ENCODE measurements around the gene NACC1.

The NACC1 gene

GRCh38 chr19:13090511-13091231 lies 27.4 kb upstream of the NACC1 start:
- TF ChIP-seq FOXA1 (IDR thresholded peaks at IDR 0.05) (no peak), HDGF (IDR thresholded peaks at IDR 0.05; ENCODE audit: borderline replicate concordance) (no peak), FOXM1 (IDR thresholded peaks at IDR 0.05; ENCODE audit: borderline replicate concordance) (no peak), CTBP1 (IDR thresholded peaks at IDR 0.05; ENCODE audit: borderline replicate concordance) (no peak), FOXK2 (IDR thresholded peaks at IDR 0.05) (no peak), NFRKB (IDR thresholded peaks at IDR 0.05) (no peak), SP1 (IDR thresholded peaks at IDR 0.05) (no peak), ZNF384 (IDR thresholded peaks at IDR 0.05) (no peak), BHLHE40 (IDR thresholded peaks at IDR 0.05; ENCODE audit: borderline replicate concordance) (no peak), L3MBTL2 (conservative IDR thresholded peaks at IDR 0.05) (no peak), ARNT (IDR thresholded peaks at IDR 0.05) (no peak), SUZ12 (IDR thresholded peaks at IDR 0.05) (no peak), TARDBP (IDR thresholded peaks at IDR 0.05) (no peak), LEF1 (IDR thresholded peaks at IDR 0.05; ENCODE audit: borderline replicate concordance) (no peak), ELF4 (IDR thresholded peaks at IDR 0.05) (no peak)
- TF ChIP-seq, protein P1, sequence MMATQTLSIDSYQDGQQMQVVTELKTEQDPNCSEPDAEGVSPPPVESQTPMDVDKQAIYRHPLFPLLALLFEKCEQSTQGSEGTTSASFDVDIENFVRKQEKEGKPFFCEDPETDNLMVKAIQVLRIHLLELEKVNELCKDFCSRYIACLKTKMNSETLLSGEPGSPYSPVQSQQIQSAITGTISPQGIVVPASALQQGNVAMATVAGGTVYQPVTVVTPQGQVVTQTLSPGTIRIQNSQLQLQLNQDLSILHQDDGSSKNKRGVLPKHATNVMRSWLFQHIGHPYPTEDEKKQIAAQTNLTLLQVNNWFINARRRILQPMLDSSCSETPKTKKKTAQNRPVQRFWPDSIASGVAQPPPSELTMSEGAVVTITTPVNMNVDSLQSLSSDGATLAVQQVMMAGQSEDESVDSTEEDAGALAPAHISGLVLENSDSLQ (IDR thresholded peaks at IDR 0.05): no peak
- POLR2A ChIA-PET: no interaction called here
- CTCF ChIA-PET: interaction anchor here (1.5 kb wide), 1 partner anchor 29 kb away, joined by 3 read pairs; no protein-coding TSS in a partner anchor
- DNase-seq (ENCODE audit: extremely low spot score): no peak

DNA sequence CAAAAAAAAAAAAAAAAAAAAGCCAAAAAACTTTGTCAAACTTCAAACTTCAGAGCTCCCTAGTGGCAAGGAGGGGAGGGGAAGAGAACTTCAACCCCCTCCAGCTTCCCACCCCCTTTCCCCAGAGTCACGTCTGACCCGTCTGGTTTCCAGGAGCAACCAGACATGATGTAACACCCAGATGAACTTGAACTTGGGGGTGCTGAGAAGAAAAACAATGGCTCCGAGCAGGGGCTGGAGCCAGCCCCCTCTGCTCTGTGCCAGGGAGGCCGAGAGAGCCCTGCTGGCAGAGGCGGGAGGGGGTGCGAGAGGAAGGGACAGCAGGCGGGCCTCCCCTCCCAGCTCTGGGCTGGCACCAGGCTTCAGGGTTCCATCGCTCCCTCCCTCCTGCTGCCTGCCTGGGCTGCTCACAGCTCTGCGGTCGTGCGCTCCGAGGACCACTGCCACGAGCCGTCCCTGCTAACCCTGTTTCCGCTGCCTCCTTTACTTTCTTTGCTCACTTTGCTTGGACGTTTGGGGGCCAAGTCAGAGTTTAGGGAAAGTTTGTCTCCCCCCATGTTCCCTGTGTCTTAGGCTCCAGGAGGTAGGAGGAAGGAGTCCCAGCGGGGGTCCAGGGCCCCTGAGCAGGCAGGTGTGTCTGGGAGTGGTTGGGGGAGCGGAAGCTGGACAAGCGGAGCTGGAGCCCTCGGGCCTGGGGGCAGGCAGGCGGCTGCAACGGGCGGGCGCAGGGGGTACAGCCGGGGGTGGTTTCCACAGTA lies 26.5 kb upstream of the NACC1 start:
- POLR2A ChIA-PET: interaction anchor here (1.0 kb wide), 1 partner anchor 106 kb away, joined by 3 read pairs; no protein-coding TSS in a partner anchor
- TF ChIP-seq, protein P1 (IDR thresholded peaks at IDR 0.05): no peak
- TF ChIP-seq TARDBP (IDR thresholded peaks at IDR 0.05): no peak
- no peak for TF ChIP-seq ELF4 (IDR thresholded peaks at IDR 0.05)
- no peak for TF ChIP-seq CTBP1 (IDR thresholded peaks at IDR 0.05; ENCODE audit: borderline replicate concordance)
- TF ChIP-seq LEF1 (IDR thresholded peaks at IDR 0.05; ENCODE audit: borderline replicate concordance): no peak
- no peak for TF ChIP-seq ARNT (IDR thresholded peaks at IDR 0.05)
- TF ChIP-seq SP1 (IDR thresholded peaks at IDR 0.05): no peak
- CTCF ChIA-PET: interaction anchor here (0.7 to 1.5 kb wide), 3 partner anchors 30 to 86 kb away, joined by 3 to 4 read pairs (median 3); no protein-coding TSS in a partner anchor
- no peak for DNase-seq (ENCODE audit: extremely low spot score)

- no peak for DNase-seq (ENCODE audit: extremely low spot score)
- CTCF ChIA-PET: interaction anchor here (0.7 to 1.5 kb wide), 3 partner anchors 31 to 87 kb away, joined by 3 to 4 read pairs (median 3); no protein-coding TSS in a partner anchor
- no peak for TF ChIP-seq HDGF (IDR thresholded peaks at IDR 0.05; ENCODE audit: borderline replicate concordance)
- no peak for TF ChIP-seq TARDBP (IDR thresholded peaks at IDR 0.05)
- TF ChIP-seq LEF1 (IDR thresholded peaks at IDR 0.05; ENCODE audit: borderline replicate concordance): no peak
- TF ChIP-seq CTBP1 (IDR thresholded peaks at IDR 0.05; ENCODE audit: borderline replicate concordance): no peak
- no peak for TF ChIP-seq ARNT (IDR thresholded peaks at IDR 0.05)
- TF ChIP-seq ELF4 (IDR thresholded peaks at IDR 0.05): no peak
- TF ChIP-seq FOXK2 (IDR thresholded peaks at IDR 0.05): no peak
- TF ChIP-seq, protein P1 (IDR thresholded peaks at IDR 0.05): no peak
- no peak for TF ChIP-seq SUZ12 (IDR thresholded peaks at IDR 0.05)
- TF ChIP-seq ZNF384 (IDR thresholded peaks at IDR 0.05): no peak
- no peak for TF ChIP-seq SP1 (IDR thresholded peaks at IDR 0.05)
- TF ChIP-seq NFRKB (IDR thresholded peaks at IDR 0.05): no peak
- TF ChIP-seq BHLHE40 (IDR thresholded peaks at IDR 0.05; ENCODE audit: borderline replicate concordance): no peak
- TF ChIP-seq FOXA1 (IDR thresholded peaks at IDR 0.05): no peak
- no peak for TF ChIP-seq FOXM1 (IDR thresholded peaks at IDR 0.05; ENCODE audit: borderline replicate concordance)
- no peak for TF ChIP-seq L3MBTL2 (conservative IDR thresholded peaks at IDR 0.05)
- POLR2A ChIA-PET: interaction anchor here (1.0 kb wide), 1 partner anchor 107 kb away, joined by 3 read pairs; no protein-coding TSS in a partner anchor
Observed at GRCh38 chr19:13092158-13092543, 25.9 kb upstream of the NACC1 start.

DNA sequence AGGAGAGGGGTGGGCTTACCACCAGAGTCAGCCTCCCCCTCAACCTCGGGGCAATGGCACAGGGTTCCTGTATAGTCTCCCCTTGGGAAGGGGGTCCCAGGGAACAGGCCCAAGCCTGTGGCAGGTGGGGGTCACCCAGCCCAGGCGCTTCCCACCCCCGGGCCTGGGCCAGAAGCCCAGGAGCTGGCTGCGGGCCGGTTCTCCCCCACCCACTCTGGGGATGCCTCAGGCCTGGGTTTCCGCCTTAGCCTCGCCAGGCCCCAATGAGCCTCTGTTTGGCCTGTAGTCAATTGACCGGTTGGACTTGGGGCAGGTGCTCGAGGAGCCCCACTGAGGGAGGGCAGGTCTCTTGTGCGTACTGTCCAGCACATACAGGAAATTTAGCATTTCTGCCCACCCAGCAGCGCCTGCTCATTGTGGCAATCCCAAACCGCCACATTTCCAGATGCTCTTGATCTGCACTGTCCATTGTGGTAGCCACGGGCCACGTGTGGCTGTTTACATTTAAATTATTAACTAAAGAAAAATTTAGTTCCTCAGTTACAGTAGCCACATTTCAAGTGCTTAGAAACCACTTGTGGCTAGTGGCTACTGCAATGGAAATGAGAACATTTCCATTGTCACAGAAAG lies 25.3 kb upstream of the NACC1 start:
- ChIA-PET POLR2A (interaction anchor here (1.0 kb wide), 1 partner anchor 107 kb away, joined by 3 read pairs; no protein-coding TSS in a partner anchor), CTCF (interaction anchor here (0.7 to 3.8 kb wide), 3 partner anchors 29 to 127 kb away, joined by 3 to 27 read pairs (median 4); no protein-coding TSS in a partner anchor)
- no peak for DNase-seq (ENCODE audit: extremely low spot score)
- TF ChIP-seq NFRKB (IDR thresholded peaks at IDR 0.05) (no peak), FOXM1 (IDR thresholded peaks at IDR 0.05; ENCODE audit: borderline replicate concordance) (no peak), BHLHE40 (IDR thresholded peaks at IDR 0.05; ENCODE audit: borderline replicate concordance) (no peak), SUZ12 (IDR thresholded peaks at IDR 0.05) (no peak), ELF4 (IDR thresholded peaks at IDR 0.05) (no peak), L3MBTL2 (conservative IDR thresholded peaks at IDR 0.05) (no peak), SP1 (IDR thresholded peaks at IDR 0.05) (no peak), ARNT (IDR thresholded peaks at IDR 0.05) (no peak), CTBP1 (IDR thresholded peaks at IDR 0.05; ENCODE audit: borderline replicate concordance) (no peak), LEF1 (IDR thresholded peaks at IDR 0.05; ENCODE audit: borderline replicate concordance) (no peak), HDGF (IDR thresholded peaks at IDR 0.05; ENCODE audit: borderline replicate concordance) (no peak), TARDBP (IDR thresholded peaks at IDR 0.05) (no peak)
- TF ChIP-seq, protein P1 (IDR thresholded peaks at IDR 0.05): no peak

Data from HEK293T (cell line).